Gastrocnemius medialis (tissue), 4 donors: ENCODE measurements around the gene TSC2. TPM values are rescaled to one million over a fixed set of nuclear protein-coding genes. Genes with fewer than 3 reads are reported as not detected.

ENCODE experiments used
- ATAC-seq, 2 donors: fragments of 150-250 bp; one replicate each; pipeline ENCODE4 v1.9.1; 2016
- DNase-seq, 2 donors: peaks; one replicate each; pipeline ENCODE4 v3.0.0-alpha.2; 2019
- H3K27ac ChIP-seq, 4 donors: fragments of 200-600 bp; sonication (generic); 1 replicate in 1 of 4; 2 replicates in 3 of 4; pipeline ENCODE4 v1.5.1; 2016 to 2018; ENCODE audit warnings: mild to moderate bottlenecking in 2 of 4, moderate library complexity in 1 of 4
- H3K27me3 ChIP-seq, 3 donors: fragments of 200-600 bp; sonication (generic) in 2 of 3; 1 replicate in 1 of 3; 2 replicates in 2 of 3; pipeline versions ENCODE4 v1.5.1 to v1.6.0; 2016 to 2019; ENCODE audit warnings: mild to moderate bottlenecking in 1 of 3, moderate library complexity in 1 of 3
- H3K36me3 ChIP-seq, 2 donors: fragments of 200-600 bp; sonication (generic) in 1 of 2; one replicate each; pipeline ENCODE4 v1.5.1; 2017 to 2018
- H3K4me1 ChIP-seq, 2 donors: fragments of 200-600 bp; sonication (generic) in 1 of 2; one replicate each; pipeline ENCODE4 v1.5.1; 2016 to 2017; ENCODE audit warnings: mild to moderate bottlenecking in 2 of 2
- H3K4me3 ChIP-seq, 4 donors: fragments of 200-600 bp; sonication (generic) in 3 of 4; 1 replicate in 1 of 4; 2 replicates in 3 of 4; pipeline ENCODE4 v1.5.1; 2016 to 2019; ENCODE audit warnings: mild to moderate bottlenecking in 2 of 4
- H3K9me3 ChIP-seq, 3 donors: fragments of 200-600 bp; sonication (generic) in 2 of 3; 1 replicate in 1 of 3; 2 replicates in 2 of 3; pipeline ENCODE4 v1.5.1; 2016 to 2019
- CTCF ChIP-seq, 5 experiments: fragments of 450-650 bp in 3 of 5; fragments of 200-600 bp in 2 of 5; sonication (generic) in 2 of 5; IDR thresholded peaks in 4 of 5; conservative IDR thresholded peaks in 1 of 5; 1 replicate in 4 of 5; 2 replicates in 1 of 5; pipeline ENCODE4 v1.5.1; 2016 to 2019; ENCODE audit warnings: antibody characterized with exemption in 5 of 5, mild to moderate bottlenecking in 3 of 5, moderate library complexity in 3 of 5
- POLR2A ChIP-seq, 2 donors: fragments of 450-650 bp; IDR thresholded peaks; one replicate each; pipeline ENCODE4 v1.6.1; 2017; ENCODE audit warnings: antibody characterized with exemption in 2 of 2, mild to moderate bottlenecking in 2 of 2, moderate library complexity in 2 of 2
- in situ Hi-C, 4 donors: fragments of 200-750 bp; cut with MboI; loops; one replicate each; pipeline versions ENCODE4 v1.15.0 to v1.8.0; 2017; ENCODE audit warnings: low sequenced_read_pairs in 4 of 4
- intact Hi-C: fragments of 100-400 bp; cut with DNase I; formaldehyde crosslinking; loops from one replicate; pipeline ENCODE4 v1.15.1; 2023; ENCODE audit warnings: low total_unique reads
- total RNA-seq, 4 donors: library from RNA; depleted of rRNA; stranded (reverse); fragments of >200 nt; gene quantifications; one replicate each; pipeline versions ENCODE4 v1.1.0 to v1.2.3, GENCODE V29; 2016

TSC2 gene
- total RNA-seq, 4 donors from 2014 or later: 44.5 to 62.7 (median 53.8) TPM

DNA sequence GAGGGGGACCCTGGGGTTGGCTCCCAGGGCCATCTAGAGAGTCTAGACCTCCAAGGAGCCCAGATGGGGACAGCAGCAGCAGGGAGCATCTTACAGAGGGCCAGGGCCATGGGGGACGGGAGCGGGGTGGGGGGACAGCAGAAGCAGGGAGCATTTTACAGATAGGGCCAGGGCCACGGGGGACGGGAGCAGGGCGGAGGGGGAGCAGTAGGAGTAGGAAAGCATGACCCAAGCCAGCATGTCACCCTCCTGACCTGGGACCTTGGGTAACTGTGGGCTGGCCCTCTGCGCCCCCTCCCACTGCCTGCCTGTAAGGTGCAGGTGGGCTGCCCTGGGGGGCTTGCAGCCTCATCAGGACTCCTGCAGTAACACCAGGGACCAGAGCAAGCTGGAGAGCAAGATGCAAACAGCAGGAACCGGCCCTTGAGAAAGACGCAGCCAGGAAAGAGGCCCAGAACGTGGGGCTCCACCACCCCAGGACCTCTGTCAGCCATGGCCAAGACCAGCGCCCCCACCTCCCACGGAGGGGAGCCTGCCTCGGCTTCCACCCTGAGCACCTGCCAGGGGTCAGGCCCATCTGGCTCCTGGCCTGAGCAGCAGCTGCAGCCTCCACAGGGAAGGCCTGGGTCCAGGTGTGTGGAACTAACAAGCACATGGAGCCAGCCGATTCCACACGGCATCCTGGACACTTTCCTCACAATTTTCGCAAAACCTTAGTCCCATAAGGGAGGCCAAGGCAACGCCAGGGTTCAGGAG is 40.5 kb upstream of the TSC2 start:
- DNase-seq (no peak), ATAC-seq (no peak)
- Histone ChIP-seq H3K4me3 (peak overlapping the region in 2 of 4 donors; percentile 38 to 78), H3K36me3 (peaks cover 0 to 11% of the 10 kb centered on the region in 2 donors), H3K9me3 (no peaks in the 10 kb centered on the region), H3K27me3 (no peaks in the 10 kb centered on the region), H3K4me1 (peaks cover 52 to 64% of the 10 kb centered on the region in 2 donors), H3K27ac (peak overlapping the region in 1 of 4 donors; percentile 37)
- TF ChIP-seq CTCF (IDR thresholded peaks at IDR 0.05 in 4 of 5, conservative IDR thresholded peaks at IDR 0.05 in 1 of 5): no peak
- TF ChIP-seq POLR2A (IDR thresholded peaks at IDR 0.05): no peak
- intact Hi-C loops: loop anchor here (5.0 to 10.0 kb wide), 2 partner anchors 260 to 528 kb away; partner anchors contain the start of genes CEMP1, PDPK1 and RNPS1
- in situ Hi-C loops: no loop called here

- ATAC-seq (no peak), DNase-seq (peak in 1 of 2 donors; percentile 45)
- H3K4me1 ChIP-seq: peaks cover 52 to 64% of the 10 kb centered on the region in 2 donors
- H3K36me3 ChIP-seq: peaks cover 0 to 3% of the 10 kb centered on the region in 2 donors
- H3K4me3 ChIP-seq: peak overlapping the region in 3 of 4 donors; percentile 63 to 78 (median 76)
- no peak for TF ChIP-seq CTCF (IDR thresholded peaks at IDR 0.05 in 4 of 5, conservative IDR thresholded peaks at IDR 0.05 in 1 of 5)
- no peak for TF ChIP-seq POLR2A (IDR thresholded peaks at IDR 0.05)
- no peaks in the 10 kb centered on the region for H3K9me3 ChIP-seq
- intact Hi-C loops (loop anchor here (5.0 to 10.0 kb wide), 2 partner anchors 259 to 527 kb away; partner anchors contain the start of genes CEMP1, PDPK1 and RNPS1), in situ Hi-C loops (no loop called here)
- no peaks in the 10 kb centered on the region for H3K27me3 ChIP-seq
- H3K27ac ChIP-seq: peak overlapping the region in 2 of 4 donors; percentile 76 to 99
Measured at GRCh38 chr16:2008009-2008526, 39.7 kb upstream of the TSC2 start.

DNA sequence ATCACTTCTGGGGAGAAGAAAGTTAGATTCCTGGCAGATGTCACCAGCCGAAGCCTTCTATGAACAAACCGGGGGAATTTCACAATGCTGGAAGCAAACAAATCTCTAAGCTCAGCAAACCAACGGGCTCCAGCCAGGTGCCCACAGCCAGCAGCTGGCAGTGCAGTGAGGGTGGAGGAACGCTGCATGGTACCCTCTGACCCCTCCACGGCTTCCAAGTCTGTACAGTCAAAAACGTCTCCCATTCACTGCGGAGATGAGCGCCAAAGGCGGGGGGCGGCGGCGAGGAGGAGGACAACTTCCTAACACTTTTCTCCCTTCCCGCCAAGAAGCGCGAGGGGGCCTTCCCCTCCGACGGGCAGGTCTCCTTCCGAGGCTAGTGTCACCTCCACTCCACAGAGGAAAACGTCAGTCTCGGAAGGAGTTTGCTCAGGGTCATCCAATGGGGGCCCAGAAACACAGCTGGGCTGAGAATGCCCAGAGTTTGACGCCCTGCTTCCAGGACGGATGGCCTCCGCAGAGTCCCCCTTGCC is 39.1 kb upstream of the TSC2 start:
- TF ChIP-seq CTCF (IDR thresholded peaks at IDR 0.05 in 4 of 5, conservative IDR thresholded peaks at IDR 0.05 in 1 of 5) (no peak), POLR2A (IDR thresholded peaks at IDR 0.05) (peak in 1 of 2 donors; percentile 34)
- Histone ChIP-seq H3K27me3 (no peaks in the 10 kb centered on the region), H3K4me3 (peak overlapping the region; percentile 63 to 89 (median 77)), H3K27ac (peak overlapping the region; percentile 76 to 99 (median 95)), H3K36me3 (no peaks in the 10 kb centered on the region), H3K4me1 (peaks cover 50 to 58% of the 10 kb centered on the region in 2 donors), H3K9me3 (no peaks in the 10 kb centered on the region)
- DNase-seq (peak in 1 of 2 donors; percentile 41), ATAC-seq (no peak)
- intact Hi-C loops: loop anchor here (1.0 to 10.0 kb wide), 3 partner anchors 37 to 526 kb away; partner anchors contain the start of genes CEMP1, PDPK1 and RNPS1
- in situ Hi-C loops: no loop called here

GRCh38 chr16:2009164-2009711 is 38.5 kb upstream of the TSC2 start:
- H3K4me1 ChIP-seq: peaks cover 44 to 54% of the 10 kb centered on the region in 2 donors
- intact Hi-C loops: loop anchor here (1.0 to 10.0 kb wide), 3 partner anchors 38 to 526 kb away; partner anchors contain the start of genes CEMP1, PDPK1 and RNPS1
- in situ Hi-C loops: no loop called here
- peak overlapping the region; percentile 63 to 89 (median 77) for H3K4me3 ChIP-seq
- DNase-seq (no peak), ATAC-seq (peak; percentile 33 to 35)
- TF ChIP-seq POLR2A (IDR thresholded peaks at IDR 0.05): no peak
- no peak for TF ChIP-seq CTCF (IDR thresholded peaks at IDR 0.05 in 4 of 5, conservative IDR thresholded peaks at IDR 0.05 in 1 of 5)
- H3K9me3 ChIP-seq: no peaks in the 10 kb centered on the region
- no peaks in the 10 kb centered on the region for H3K36me3 ChIP-seq
- H3K27me3 ChIP-seq: no peaks in the 10 kb centered on the region
- peak overlapping the region; percentile 76 to 99 (median 95) for H3K27ac ChIP-seq
